Cardiac muscle cell (in vitro differentiated cells and primary cell): ENCODE data around the gene UGCG. TPM values are rescaled to one million over a fixed set of nuclear protein-coding genes. Genes with fewer than 3 reads are reported as not detected.

ENCODE experiments used
- DNase-seq, 2 donors: peaks; one replicate each; pipeline versions ENCODE4 v3.0.0 to v3.0.0-alpha.2; 2010 to 2017; ENCODE audit warnings: low read depth in 1 of 2, low spot score in 1 of 2
- H3K27ac ChIP-seq: fragments of 200-600 bp; sonication (generic); 2 replicates; pipeline ENCODE4 v1.5.1; 2016
- H3K27me3 ChIP-seq: fragments of 200-600 bp; sonication (generic); 2 replicates; pipeline ENCODE4 v1.6.0; 2016; ENCODE audit warnings: control low read depth
- H3K36me3 ChIP-seq: fragments of 200-600 bp; sonication (generic); 2 replicates; pipeline ENCODE4 v1.5.1; 2016; ENCODE audit warnings: control low read depth
- H3K4me1 ChIP-seq: fragments of 200-600 bp; sonication (generic); 2 replicates; pipeline ENCODE4 v1.8.1; 2017; ENCODE audit warnings: low read depth, mild to moderate bottlenecking, mixed run types
- H3K4me3 ChIP-seq: fragments of 200-600 bp; sonication (generic); 2 replicates; pipeline ENCODE4 v1.5.1; 2016; ENCODE audit warnings: mild to moderate bottlenecking
- H3K9me3 ChIP-seq: fragments of 200-600 bp; sonication (generic); 2 replicates; pipeline ENCODE4 v1.5.1; 2017; ENCODE audit warnings: low read depth, mild to moderate bottlenecking, control low read depth
- polyA plus RNA-seq: library from polyadenylated mRNA; unstranded; fragments of >200 nt; fragmentation: Nextera tagmentation; extraction: Ambion mirVana; gene quantifications from 2 replicates; pipeline ENCODE4 v1.2.1, GENCODE V29; 2016
- total RNA-seq: library from RNA; depleted of rRNA; stranded (reverse); fragments of >200 nt; gene quantifications from 2 replicates; pipeline ENCODE4 v1.2.3, GENCODE V29; 2016
- TF ChIP-seq, protein P1 (sequence below): IDR thresholded peaks from 2 replicates; pipeline ENCODE4 v1.5.1; 2012; ENCODE audit warnings: low read depth, mild to moderate bottlenecking, low read length

Gene UGCG
- total and polyA plus RNA-seq, 2 experiments from 2014 or later: 16.4 to 18.1 TPM

DNA sequence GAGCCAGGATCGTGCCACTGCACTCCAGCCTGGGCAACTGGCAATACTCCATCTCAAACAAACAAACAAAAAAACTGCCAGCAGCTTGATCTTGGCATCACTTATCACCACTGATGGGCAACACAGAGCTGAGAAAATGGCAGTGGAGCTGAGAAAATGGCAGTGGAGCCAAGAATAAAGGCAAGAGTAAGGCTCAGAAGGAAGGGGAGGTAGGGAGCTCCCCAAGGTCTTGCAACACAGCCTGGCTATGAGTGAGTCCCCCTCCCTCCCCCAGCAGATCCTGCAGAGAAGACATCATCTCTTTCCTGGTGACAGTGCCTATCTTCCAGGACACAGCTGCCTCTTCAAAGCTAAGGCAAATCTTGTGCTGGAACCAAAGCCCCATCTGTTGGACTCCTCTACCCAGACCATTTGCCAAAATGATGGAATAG lies 70.3 kb downstream of the UGCG start:
- peak in 1 of 2 donors; percentile 53 for DNase-seq
- no peaks in the 10 kb centered on the region for H3K27me3 ChIP-seq
- no peaks in the 10 kb centered on the region for H3K36me3 ChIP-seq
- no peaks in the 10 kb centered on the region for H3K4me1 ChIP-seq
- H3K4me3 ChIP-seq: no peak overlapping the region
- no peaks in the 10 kb centered on the region for H3K9me3 ChIP-seq
- TF ChIP-seq, protein P1, sequence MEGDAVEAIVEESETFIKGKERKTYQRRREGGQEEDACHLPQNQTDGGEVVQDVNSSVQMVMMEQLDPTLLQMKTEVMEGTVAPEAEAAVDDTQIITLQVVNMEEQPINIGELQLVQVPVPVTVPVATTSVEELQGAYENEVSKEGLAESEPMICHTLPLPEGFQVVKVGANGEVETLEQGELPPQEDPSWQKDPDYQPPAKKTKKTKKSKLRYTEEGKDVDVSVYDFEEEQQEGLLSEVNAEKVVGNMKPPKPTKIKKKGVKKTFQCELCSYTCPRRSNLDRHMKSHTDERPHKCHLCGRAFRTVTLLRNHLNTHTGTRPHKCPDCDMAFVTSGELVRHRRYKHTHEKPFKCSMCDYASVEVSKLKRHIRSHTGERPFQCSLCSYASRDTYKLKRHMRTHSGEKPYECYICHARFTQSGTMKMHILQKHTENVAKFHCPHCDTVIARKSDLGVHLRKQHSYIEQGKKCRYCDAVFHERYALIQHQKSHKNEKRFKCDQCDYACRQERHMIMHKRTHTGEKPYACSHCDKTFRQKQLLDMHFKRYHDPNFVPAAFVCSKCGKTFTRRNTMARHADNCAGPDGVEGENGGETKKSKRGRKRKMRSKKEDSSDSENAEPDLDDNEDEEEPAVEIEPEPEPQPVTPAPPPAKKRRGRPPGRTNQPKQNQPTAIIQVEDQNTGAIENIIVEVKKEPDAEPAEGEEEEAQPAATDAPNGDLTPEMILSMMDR: no peak
- no peak overlapping the region for H3K27ac ChIP-seq

DNA sequence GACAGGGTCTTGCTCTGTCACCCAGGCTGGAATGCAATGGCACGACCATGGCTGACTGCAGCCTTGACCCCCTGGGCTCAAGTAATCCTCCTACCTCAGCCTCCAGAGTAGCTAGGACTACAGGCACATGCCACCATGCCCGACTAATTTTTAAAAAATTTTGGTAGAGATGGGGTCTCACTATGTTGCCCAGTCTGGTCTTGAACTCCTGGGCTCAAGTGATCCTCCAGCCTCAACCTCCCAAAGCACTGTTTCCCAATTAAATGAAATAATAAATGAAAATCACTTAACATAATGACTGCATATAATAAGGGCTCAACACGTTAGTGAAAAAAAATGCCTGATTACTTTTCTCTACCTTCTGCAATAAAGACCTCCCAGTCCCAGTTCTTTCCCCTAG lies 71.0 kb downstream of the UGCG start:
- TF ChIP-seq, protein P1: no peak
- Histone ChIP-seq H3K9me3 (no peaks in the 10 kb centered on the region), H3K4me1 (no peaks in the 10 kb centered on the region), H3K27me3 (no peaks in the 10 kb centered on the region), H3K36me3 (no peaks in the 10 kb centered on the region), H3K27ac (no peak overlapping the region), H3K4me3 (no peak overlapping the region)
- no peak for DNase-seq

DNA sequence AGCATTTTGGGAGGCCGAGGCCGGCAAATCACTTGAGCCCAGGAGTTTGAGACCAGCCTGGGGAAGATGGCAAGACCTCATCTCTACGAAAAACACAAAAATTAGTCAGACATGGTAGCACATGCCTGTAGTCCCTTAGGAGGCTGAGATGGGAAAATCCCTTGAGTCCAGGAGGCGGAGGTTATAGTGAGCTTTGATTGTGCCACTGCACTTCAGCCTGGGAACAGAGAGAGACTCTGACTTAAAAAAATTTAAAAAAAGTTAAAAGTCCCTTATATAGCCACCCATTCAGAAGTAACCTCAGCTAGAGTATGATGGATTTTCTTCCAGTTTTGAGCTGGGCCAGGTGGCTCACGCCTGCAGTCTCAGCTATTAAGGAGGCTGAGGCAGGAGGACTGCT lies 72.4 kb downstream of the UGCG start:
- peak in 1 of 2 donors; percentile 87 for DNase-seq
- Histone ChIP-seq H3K36me3 (no peaks in the 10 kb centered on the region), H3K27me3 (no peaks in the 10 kb centered on the region), H3K9me3 (no peaks in the 10 kb centered on the region), H3K4me1 (no peaks in the 10 kb centered on the region), H3K27ac (no peak overlapping the region), H3K4me3 (no peak overlapping the region)
- TF ChIP-seq, protein P1: no peak

DNA sequence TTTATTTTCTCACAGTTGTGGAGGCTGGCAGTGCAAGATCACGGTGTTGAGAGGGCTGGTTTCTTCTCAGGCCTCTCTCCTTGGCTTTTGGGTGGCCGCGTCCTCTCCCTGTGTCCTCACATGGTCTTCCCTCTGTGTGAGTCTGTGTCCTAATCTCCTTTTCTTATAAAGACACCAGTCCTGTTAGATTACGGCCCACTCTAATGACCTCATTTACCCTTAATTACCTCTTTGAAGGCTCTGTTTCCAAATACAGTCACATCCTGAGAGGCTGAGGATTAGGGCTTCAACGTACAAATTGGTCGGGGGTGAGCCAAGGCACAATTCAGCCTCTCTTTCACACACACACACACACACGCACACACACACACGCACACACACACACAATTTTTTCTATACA lies 73.0 kb downstream of the UGCG start:
- H3K36me3 ChIP-seq: no peaks in the 10 kb centered on the region
- no peaks in the 10 kb centered on the region for H3K9me3 ChIP-seq
- TF ChIP-seq, protein P1: no peak
- DNase-seq: no peak
- H3K4me3 ChIP-seq: no peak overlapping the region
- no peaks in the 10 kb centered on the region for H3K27me3 ChIP-seq
- no peak overlapping the region for H3K27ac ChIP-seq
- H3K4me1 ChIP-seq: no peaks in the 10 kb centered on the region

DNA sequence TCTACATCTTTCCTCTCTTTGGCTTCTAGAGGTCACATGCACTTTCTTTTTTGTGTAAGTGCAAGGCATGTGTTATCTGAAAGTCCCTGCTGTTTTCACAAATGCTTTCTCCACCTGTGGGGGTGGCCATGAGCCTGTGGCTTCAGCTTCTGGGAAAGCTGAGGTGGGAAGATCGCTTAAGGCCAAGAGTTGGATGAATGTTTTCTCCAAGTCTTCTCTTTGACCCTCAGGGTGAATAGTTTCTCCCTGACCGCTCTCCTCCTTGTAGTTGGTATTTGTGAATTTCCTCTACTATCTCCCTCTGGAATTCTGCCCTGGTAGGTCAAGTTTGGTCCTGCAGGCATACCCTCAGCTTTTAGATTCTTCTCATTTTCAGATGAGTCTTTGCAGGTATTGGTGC lies 74.2 kb downstream of the UGCG start:
- no peak for DNase-seq
- Histone ChIP-seq H3K4me3 (no peak overlapping the region), H3K36me3 (no peaks in the 10 kb centered on the region), H3K27ac (no peak overlapping the region), H3K27me3 (no peaks in the 10 kb centered on the region), H3K4me1 (no peaks in the 10 kb centered on the region), H3K9me3 (no peaks in the 10 kb centered on the region)
- TF ChIP-seq, protein P1: no peak
